Esophagus muscularis mucosa (tissue), 4 donors: ENCODE results near the gene MRPL9. TPM values are rescaled to one million over a fixed set of nuclear protein-coding genes. Genes with fewer than 3 reads are reported as not detected.
"Not testable (repeated sequence)": the region's sequence is repeated elsewhere in the genome, so short reads cannot be mapped to it uniquely, and the experiment has no call there.

Experiments used
- DNase-seq: peaks from one replicate; pipeline ENCODE4 v3.0.0-alpha.2; 2017; ENCODE audit errors: extremely low spot score
- H3K27ac ChIP-seq, 4 donors: fragments of 200-600 bp; sonication (generic); replicated peaks in 1 of 4; 1 replicate in 3 of 4; 2 replicates in 1 of 4; pipeline ENCODE4 v1.5.1; 2016 to 2019; ENCODE audit warnings: mild to moderate bottlenecking in 1 of 4
- H3K27me3 ChIP-seq, 4 donors: fragments of 200-600 bp; sonication (generic); one replicate each; pipeline versions ENCODE4 v1.5.1 to v1.6.0; 2016 to 2019
- H3K36me3 ChIP-seq, 4 donors: fragments of 200-600 bp; sonication (generic); one replicate each; pipeline ENCODE4 v1.5.1; 2016 to 2019
- H3K4me1 ChIP-seq, 4 donors: fragments of 200-600 bp; sonication (generic); one replicate each; pipeline ENCODE4 v1.5.1; 2016 to 2019
- H3K4me3 ChIP-seq, 4 donors: fragments of 200-600 bp; sonication (generic); 1 replicate in 2 of 4; 2 replicates in 2 of 4; pipeline ENCODE4 v1.5.1; 2016 to 2019; ENCODE audit warnings: mild to moderate bottlenecking in 4 of 4, moderate library complexity in 1 of 4
- H3K9me3 ChIP-seq, 4 donors: fragments of 200-600 bp; sonication (generic); 1 replicate in 3 of 4; 2 replicates in 1 of 4; pipeline ENCODE4 v1.5.1; 2016 to 2019
- EP300 ChIP-seq: sonication (generic); formaldehyde crosslinking; IDR thresholded peaks from one replicate; pipeline ENCODE4 v1.6.1; 2017; ENCODE audit warnings: antibody characterized with exemption
- POLR2A ChIP-seq: fragments of 450-650 bp; IDR thresholded peaks from one replicate; pipeline ENCODE4 v1.6.1; 2017; ENCODE audit warnings: antibody characterized with exemption, moderate library complexity, mild to moderate bottlenecking, low read depth
- POLR2AphosphoS5 ChIP-seq, 2 donors: sonication (generic); formaldehyde crosslinking; IDR thresholded peaks; one replicate each; pipeline ENCODE4 v1.6.1; 2017; ENCODE audit warnings: antibody characterized with exemption in 2 of 2
- WGBS: methylation state at CpG from one replicate; pipeline ENCODE4 v1.1.5; 2018; 5-methylcytosine and 5-hydroxymethylcytosine counted together
- intact Hi-C: fragments of 100-400 bp; cut with DNase I; formaldehyde crosslinking; loops from one replicate; pipeline ENCODE4 v1.15.1; 2023
- total RNA-seq, 4 donors: library from RNA; depleted of rRNA; stranded (reverse); fragments of >200 nt; gene quantifications; one replicate each; pipeline versions ENCODE4 v1.1.0 to v1.2.1, GENCODE V29; 2016
- TF ChIP-seq, protein P1 (sequence below), 3 experiments: fragments of 200-600 bp in 2 of 3; fragments of 450-650 bp in 1 of 3; sonication (generic) in 2 of 3; IDR thresholded peaks; one replicate each; pipeline ENCODE4 v1.5.1; 2017 to 2019; ENCODE audit warnings: antibody characterized with exemption in 3 of 3, mild to moderate bottlenecking in 2 of 3, moderate library complexity in 1 of 3

Gene MRPL9
- total RNA-seq, 4 donors from 2014 or later: 49.8 to 57.0 (median 56.5) TPM

DNA sequence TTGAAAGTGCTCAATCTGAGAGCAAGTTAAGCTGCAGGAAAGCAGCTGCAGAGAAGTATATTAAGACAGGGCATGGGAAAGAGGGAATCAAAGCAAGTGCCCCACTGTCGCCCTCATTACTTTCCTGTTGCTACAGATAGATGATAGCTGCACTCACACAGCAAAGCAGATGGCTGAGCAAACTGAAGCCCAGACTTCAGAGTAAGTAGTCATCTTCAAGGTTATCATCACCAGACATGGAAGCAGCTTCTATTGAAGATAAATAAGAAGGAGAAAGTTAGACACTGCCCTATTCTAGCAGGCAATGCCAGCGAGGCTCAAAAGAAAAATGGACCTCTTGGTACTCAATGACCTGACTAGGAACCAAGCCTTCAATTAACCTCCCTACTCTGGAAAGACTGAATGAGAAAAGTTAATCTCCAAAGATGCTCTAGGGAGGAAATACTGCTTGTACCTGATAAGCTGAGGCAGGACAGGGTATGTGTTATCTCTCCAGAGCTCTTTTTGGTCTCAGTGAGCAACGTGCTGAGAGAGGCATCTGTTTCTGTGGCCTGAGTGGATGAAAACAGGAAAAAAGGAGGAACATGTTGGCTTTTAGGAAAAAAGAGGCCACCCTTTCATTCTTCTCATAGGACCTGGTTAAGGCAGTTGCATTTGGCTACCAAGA is 11.1 kb upstream of the MRPL9 start:
- H3K27me3 ChIP-seq: no peaks in the 10 kb centered on the region
- peaks cover 4 to 74% (median 42%) of the 10 kb centered on the region in 4 donors for H3K36me3 ChIP-seq
- H3K27ac ChIP-seq: no peak overlapping the region
- DNase-seq: no peak
- no peak overlapping the region for H3K4me3 ChIP-seq
- intact Hi-C loops: no loop called here
- TF ChIP-seq POLR2AphosphoS5 (IDR thresholded peaks at IDR 0.05) (no peak), POLR2A (no peak), EP300 (no peak)
- TF ChIP-seq, protein P1, sequence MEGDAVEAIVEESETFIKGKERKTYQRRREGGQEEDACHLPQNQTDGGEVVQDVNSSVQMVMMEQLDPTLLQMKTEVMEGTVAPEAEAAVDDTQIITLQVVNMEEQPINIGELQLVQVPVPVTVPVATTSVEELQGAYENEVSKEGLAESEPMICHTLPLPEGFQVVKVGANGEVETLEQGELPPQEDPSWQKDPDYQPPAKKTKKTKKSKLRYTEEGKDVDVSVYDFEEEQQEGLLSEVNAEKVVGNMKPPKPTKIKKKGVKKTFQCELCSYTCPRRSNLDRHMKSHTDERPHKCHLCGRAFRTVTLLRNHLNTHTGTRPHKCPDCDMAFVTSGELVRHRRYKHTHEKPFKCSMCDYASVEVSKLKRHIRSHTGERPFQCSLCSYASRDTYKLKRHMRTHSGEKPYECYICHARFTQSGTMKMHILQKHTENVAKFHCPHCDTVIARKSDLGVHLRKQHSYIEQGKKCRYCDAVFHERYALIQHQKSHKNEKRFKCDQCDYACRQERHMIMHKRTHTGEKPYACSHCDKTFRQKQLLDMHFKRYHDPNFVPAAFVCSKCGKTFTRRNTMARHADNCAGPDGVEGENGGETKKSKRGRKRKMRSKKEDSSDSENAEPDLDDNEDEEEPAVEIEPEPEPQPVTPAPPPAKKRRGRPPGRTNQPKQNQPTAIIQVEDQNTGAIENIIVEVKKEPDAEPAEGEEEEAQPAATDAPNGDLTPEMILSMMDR (IDR thresholded peaks at IDR 0.05): no peak
- no peaks in the 10 kb centered on the region for H3K9me3 ChIP-seq
- 86% methylated on average over 3 of the region's 3 CpGs for WGBS
- no peaks in the 10 kb centered on the region for H3K4me1 ChIP-seq

DNA sequence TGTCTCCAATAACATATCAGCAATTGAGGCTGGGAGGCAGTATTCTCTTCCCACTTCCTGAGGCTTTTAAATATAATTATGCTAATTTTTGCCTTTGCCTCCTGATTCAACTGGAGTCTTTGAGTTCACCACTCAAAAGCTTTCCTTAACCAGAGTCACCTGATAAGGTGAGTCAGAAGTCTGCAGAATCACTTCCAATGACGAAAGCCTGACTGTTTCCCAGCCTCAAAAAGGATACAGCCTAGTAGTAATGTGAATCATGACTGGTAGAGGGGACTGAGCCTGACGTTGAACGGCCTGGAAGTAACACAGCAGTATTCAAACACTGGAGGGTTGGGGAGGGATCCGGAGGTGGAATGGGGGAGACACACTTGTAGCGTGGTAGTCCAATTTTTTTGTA is 10.4 kb upstream of the MRPL9 start:
- H3K4me1 ChIP-seq: no peaks in the 10 kb centered on the region
- WGBS: 79% methylated on average over 5 of the region's 5 CpGs
- H3K27ac ChIP-seq: no peak overlapping the region
- intact Hi-C loops: no loop called here
- no peak for TF ChIP-seq POLR2A
- H3K27me3 ChIP-seq: no peaks in the 10 kb centered on the region
- peaks cover 4 to 67% (median 37%) of the 10 kb centered on the region in 4 donors for H3K36me3 ChIP-seq
- DNase-seq: no peak
- no peaks in the 10 kb centered on the region for H3K9me3 ChIP-seq
- H3K4me3 ChIP-seq: no peak overlapping the region

DNA sequence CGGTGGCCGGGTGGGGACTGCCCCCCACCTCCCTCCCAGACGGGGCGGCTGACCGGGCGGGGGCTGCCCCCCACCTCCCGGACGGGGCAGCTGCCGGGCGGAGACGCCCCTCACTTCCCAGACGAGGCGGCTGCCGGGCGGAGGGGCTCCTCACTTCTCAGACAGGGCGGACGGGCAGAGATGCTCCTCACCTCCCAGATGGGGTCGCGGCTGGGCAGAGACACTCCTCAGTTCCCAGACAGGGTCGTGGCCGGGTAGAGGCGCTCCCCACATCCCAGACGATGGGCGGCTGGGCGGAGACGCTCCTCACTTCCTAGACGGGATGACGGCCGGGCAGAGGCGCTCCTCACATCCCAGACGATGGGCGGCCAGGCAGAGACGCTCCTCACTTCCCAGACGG is 6.0 kb upstream of the MRPL9 start:
- not testable (repeated sequence) for H3K9me3 ChIP-seq, DNase-seq, H3K27me3 ChIP-seq, H3K27ac ChIP-seq, H3K4me3 ChIP-seq, H3K4me1 ChIP-seq
- H3K36me3 ChIP-seq: peaks cover 0 to 22% (median 4%) of the 10 kb centered on the region in 4 donors
- WGBS: no CpG with 5 or more reads among the region's 34 CpGs
- intact Hi-C loops: loop anchor here (10.0 kb wide), 1 partner anchor 66 kb away; the partner anchor contains the start of genes C2CD4D and RORC

DNA sequence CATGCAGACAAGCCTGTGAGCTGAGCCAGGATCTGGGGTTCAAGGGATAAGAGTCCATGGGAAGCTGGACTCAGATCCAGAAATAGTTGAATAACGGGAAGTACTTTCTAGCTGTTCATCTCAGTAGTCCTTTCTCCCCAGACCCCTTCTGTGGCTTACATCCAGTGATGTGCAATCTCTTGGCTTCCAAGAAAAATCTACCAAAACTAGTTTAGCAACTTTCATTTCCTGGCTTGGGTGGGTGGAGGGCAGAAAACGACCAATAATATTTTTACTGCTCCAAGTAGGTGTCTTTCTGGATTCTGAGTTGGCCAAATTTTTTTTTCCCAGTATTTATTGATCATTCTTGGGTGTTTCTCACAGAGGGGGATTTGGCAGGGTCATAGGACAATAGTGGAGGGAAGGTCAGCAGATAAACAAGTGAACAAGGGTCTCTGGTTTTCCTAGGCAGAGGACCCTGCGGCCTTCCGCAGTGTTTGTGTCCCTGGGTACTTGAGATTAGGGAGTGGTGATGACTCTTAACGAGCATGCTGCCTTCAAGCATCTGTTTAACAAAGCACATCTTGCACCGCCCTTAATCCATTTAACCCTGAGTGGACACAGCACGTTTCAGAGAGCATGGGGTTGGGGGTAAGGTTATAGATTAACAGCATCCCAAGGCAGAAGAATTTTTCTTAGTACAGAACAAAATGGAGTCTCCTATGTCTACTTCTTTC is 5.2 kb upstream of the MRPL9 start:
- not testable (repeated sequence) for H3K4me1 ChIP-seq, DNase-seq, H3K27ac ChIP-seq, H3K9me3 ChIP-seq, H3K27me3 ChIP-seq, H3K4me3 ChIP-seq
- H3K36me3 ChIP-seq: peaks cover 0 to 15% (median 2%) of the 10 kb centered on the region in 4 donors
- 72% methylated on average over 4 of the region's 7 CpGs for WGBS
- intact Hi-C loops: loop anchor here (10.0 kb wide), 1 partner anchor 66 kb away; the partner anchor contains the start of genes C2CD4D and RORC

DNA sequence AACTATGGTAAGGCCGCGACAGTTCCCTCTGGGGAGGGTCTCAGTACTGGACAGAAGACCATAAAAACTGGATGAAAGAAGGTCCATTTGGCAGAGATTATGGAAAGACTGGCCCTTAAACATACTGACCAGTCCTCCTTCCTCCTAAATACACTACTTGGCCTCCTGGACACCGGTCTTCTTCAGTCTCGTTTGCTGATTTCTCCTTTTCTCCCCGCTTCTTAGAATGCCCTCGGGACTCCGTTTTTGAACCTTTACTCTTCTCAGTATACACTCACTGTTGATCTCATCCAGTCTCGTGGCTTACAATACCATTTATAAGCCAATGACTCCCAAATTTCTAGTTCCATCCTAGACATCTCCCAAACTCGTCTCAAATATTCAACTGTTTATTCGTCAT is 694 bp upstream of the MRPL9 start:
- H3K9me3 ChIP-seq: no peaks in the 10 kb centered on the region
- intact Hi-C loops: loop anchor here (2.0 to 10.0 kb wide), 2 partner anchors 27 to 71 kb away; partner anchors contain the start of genes C2CD4D, RORC and TDRKH
- peak overlapping the region; percentile 85 to 94 (median 90) for H3K27ac ChIP-seq
- H3K4me1 ChIP-seq: peaks cover 9 to 20% (median 15%) of the 10 kb centered on the region in 4 donors
- DNase-seq: no peak
- no peaks in the 10 kb centered on the region for H3K27me3 ChIP-seq
- peak overlapping the region; percentile 72 to 95 (median 86) for H3K4me3 ChIP-seq
- peaks cover 25 to 33% (median 29%) of the 10 kb centered on the region in 4 donors for H3K36me3 ChIP-seq
- no peak for TF ChIP-seq EP300
- TF ChIP-seq, protein P1 (IDR thresholded peaks at IDR 0.05): no peak
- TF ChIP-seq POLR2A: no peak
- no peak for TF ChIP-seq POLR2AphosphoS5 (IDR thresholded peaks at IDR 0.05)
- 59% methylated on average over 10 of the region's 10 CpGs for WGBS

DNA sequence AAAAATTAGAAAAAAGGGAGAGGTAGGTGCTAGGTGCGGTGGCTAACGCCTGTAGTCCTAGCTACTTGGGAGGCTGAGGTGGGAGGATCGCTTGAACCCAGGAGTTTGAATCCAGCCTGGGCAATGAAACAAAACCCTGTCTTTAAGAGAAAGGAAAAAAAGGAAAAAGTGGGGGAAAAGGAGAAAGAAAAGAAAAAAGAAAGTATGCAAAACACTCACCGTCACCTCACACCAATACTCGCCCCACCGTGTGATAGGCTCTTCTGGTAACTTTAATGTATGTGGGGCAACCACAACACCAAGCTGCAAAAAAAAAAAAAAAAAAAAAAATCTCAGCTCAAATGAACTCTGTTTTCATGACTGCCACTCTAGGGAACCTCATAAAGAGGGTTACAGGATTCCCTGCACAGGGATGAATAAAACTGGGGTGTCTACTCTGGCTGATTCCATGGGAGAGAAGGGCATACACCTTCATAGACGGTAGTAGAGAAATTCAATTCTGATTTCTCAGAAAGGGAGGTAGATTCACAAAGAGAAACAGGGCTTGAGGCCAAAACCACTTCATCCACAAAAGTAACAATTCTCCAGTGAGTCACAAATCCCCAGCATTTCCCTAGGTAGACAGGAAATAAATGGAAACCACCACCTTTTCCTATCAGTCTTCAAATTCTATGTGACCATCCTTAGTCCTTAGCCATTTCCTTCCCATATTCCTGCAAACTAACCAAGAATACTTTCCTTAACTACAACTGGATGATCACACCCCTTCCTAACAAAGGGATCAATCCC is 2.5 kb downstream of the MRPL9 start:
- DNase-seq: no peak
- Histone ChIP-seq H3K4me3 (no peak overlapping the region), H3K36me3 (peaks cover 33 to 55% (median 49%) of the 10 kb centered on the region in 4 donors), H3K9me3 (no peaks in the 10 kb centered on the region), H3K27ac (no peak overlapping the region), H3K27me3 (no peaks in the 10 kb centered on the region), H3K4me1 (peaks cover 9 to 20% (median 15%) of the 10 kb centered on the region in 4 donors)
- WGBS: 90% methylated on average over 7 of the region's 7 CpGs
- intact Hi-C loops: loop anchor here (10.0 kb wide), 1 partner anchor 74 kb away; the partner anchor contains the start of genes C2CD4D and RORC
- TF ChIP-seq, protein P1 (IDR thresholded peaks at IDR 0.05): no peak
- TF ChIP-seq POLR2A (no peak), POLR2AphosphoS5 (IDR thresholded peaks at IDR 0.05) (no peak), EP300 (no peak)
